Measurements from ENCODE around the gene B4GALT3.

B4GALT3 gene

DNA sequence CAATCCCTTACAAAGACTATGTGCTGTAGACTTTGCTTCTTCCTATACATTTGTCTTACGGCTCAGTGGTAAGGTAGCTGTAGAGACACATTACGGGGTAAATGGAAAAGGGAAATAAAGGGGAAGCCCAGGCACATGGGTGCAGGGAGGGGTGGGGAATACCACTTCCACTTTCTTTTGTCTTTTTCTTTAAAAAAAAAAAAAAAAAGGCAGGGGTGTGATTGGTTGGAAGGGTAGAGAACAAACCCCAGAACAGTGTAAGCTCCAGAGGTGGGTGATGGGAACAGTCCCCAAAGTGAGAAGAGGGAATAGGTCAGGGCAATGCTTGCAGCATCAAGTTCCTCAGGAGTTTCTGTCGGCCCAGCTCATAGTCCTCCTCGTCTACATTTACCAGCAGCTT, 55.5 kb downstream of the B4GALT3 start:
- DNase-seq, result no peak
